Mesendoderm (in vitro differentiated cells): Measurements from ENCODE around the gene HIF3A.

Experiments
- DNase-seq: peaks from one replicate; pipeline ENCODE4 v3.0.0; 2013
- H2AK5ac ChIP-seq: 2 replicates; pipeline ENCODE4 v1.6.1; 2013; ENCODE audit warnings: low read length, inconsistent platforms
- H2BK120ac ChIP-seq: 2 replicates; pipeline ENCODE4 v1.6.1; 2013; ENCODE audit warnings: low read depth, mild to moderate bottlenecking, low read length, moderate library complexity, mixed read lengths
- H2BK15ac ChIP-seq: replicated peaks from 2 replicates; pipeline ENCODE4 v1.6.1; 2013; ENCODE audit warnings: low read depth, mild to moderate bottlenecking, moderate library complexity
- H2BK5ac ChIP-seq: 2 replicates; pipeline ENCODE4 v1.6.1; 2013; ENCODE audit warnings: low read length, inconsistent platforms
- H3K18ac ChIP-seq: 2 replicates; pipeline ENCODE4 v1.6.1; 2013; ENCODE audit warnings: mild to moderate bottlenecking, low read length, mixed read lengths
- H3K23ac ChIP-seq: one replicate; pipeline ENCODE4 v1.6.1; 2013; ENCODE audit warnings: low read length
- H3K27ac ChIP-seq: 2 replicates; pipeline ENCODE4 v1.5.1; 2013; ENCODE audit warnings: low read depth, mild to moderate bottlenecking, inconsistent platforms, low read length, moderate library complexity
- H3K27me3 ChIP-seq: 2 replicates; pipeline ENCODE4 v1.6.1; 2013; ENCODE audit warnings: low read length, control low read depth, mild to moderate bottlenecking, inconsistent platforms; ENCODE audit not compliant: insufficient read depth, poor library complexity
- H3K36me3 ChIP-seq: 2 replicates; pipeline ENCODE4 v1.6.1; 2013; ENCODE audit warnings: low read length, inconsistent platforms; ENCODE audit not compliant: control insufficient read depth, insufficient read depth
- H3K4ac ChIP-seq: one replicate; pipeline ENCODE4 v1.6.1; 2013; ENCODE audit warnings: low read depth, mild to moderate bottlenecking, low read length, moderate library complexity
- H3K4me1 ChIP-seq: 2 replicates; pipeline ENCODE4 v1.6.1; 2013; ENCODE audit warnings: low read depth, low read length, inconsistent platforms; ENCODE audit not compliant: control insufficient read depth
- H3K4me2 ChIP-seq: 2 replicates; pipeline ENCODE4 v1.6.1; 2013; ENCODE audit warnings: low read length
- H3K4me3 ChIP-seq: 2 replicates; pipeline ENCODE4 v1.5.1; 2013; ENCODE audit warnings: mild to moderate bottlenecking, low read length
- H3K56ac ChIP-seq: one replicate; pipeline ENCODE4 v1.6.1; 2013; ENCODE audit warnings: low read length
- H3K79me1 ChIP-seq: 2 replicates; pipeline ENCODE4 v1.6.1; 2013; ENCODE audit warnings: low read length, inconsistent platforms
- H3K79me2 ChIP-seq: 2 replicates; pipeline ENCODE4 v1.6.1; 2013; ENCODE audit warnings: mild to moderate bottlenecking, low read length; ENCODE audit not compliant: control insufficient read depth, insufficient read depth
- H3K9ac ChIP-seq: 2 replicates; pipeline ENCODE4 v1.6.1; 2013; ENCODE audit warnings: low read length, inconsistent platforms
- H4K5ac ChIP-seq: one replicate; pipeline ENCODE4 v1.6.1; 2013; ENCODE audit warnings: low read length
- H4K8ac ChIP-seq: one replicate; pipeline ENCODE4 v1.6.1; 2013; ENCODE audit warnings: low read depth, mild to moderate bottlenecking, control low read depth, low read length, moderate library complexity
- WGBS: extraction: QIAGEN DNeasy Blood & Tissue Kit; methylation state at CpG from one replicate; pipeline ENCODE4 v1.1.7; 2013; ENCODE audit warnings: low lambda C conversion rate, missing lambda C conversion rate; ENCODE audit not compliant: insufficient coverage; ENCODE audit errors: extremely low coverage; 5-methylcytosine and 5-hydroxymethylcytosine counted together

HIF3A gene

DNA sequence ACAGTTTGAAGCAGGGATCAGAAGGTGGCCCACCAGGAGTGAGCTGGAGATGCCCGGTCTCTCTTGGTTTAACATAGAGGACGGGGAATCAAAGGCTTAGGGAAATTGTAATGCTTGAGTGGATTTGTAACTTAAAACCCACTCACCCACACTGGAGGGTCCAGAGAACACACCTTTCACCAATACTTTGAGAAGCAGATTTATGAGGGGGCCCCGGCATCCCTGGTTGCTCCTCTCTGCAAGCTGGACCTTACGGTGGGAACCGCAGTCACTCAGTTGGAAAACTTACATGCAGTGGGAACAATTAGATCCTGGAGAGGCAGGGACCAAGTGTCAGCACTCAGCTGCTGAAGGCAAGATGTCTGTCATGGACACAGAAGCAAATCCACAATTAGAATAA is 70.6 kb downstream of the HIF3A start:
- H3K27me3 ChIP-seq: no peaks in the 10 kb centered on the region
- H3K79me1 ChIP-seq: peaks cover 19% of the 10 kb centered on the region
- H3K9ac ChIP-seq: no peak overlapping the region
- no peak overlapping the region for H4K8ac ChIP-seq
- no peak overlapping the region for H3K4me2 ChIP-seq
- H3K18ac ChIP-seq: no peak overlapping the region
- no CpG with 5 or more reads among the region's 5 CpGs for WGBS
- H3K79me2 ChIP-seq: peaks cover 24% of the 10 kb centered on the region
- H2BK15ac ChIP-seq: no peak overlapping the region
- H3K36me3 ChIP-seq: peaks cover 2% of the 10 kb centered on the region
- peaks cover 3% of the 10 kb centered on the region for H3K4me1 ChIP-seq
- DNase-seq: no peak
- no peak overlapping the region for H3K23ac ChIP-seq
- H3K56ac ChIP-seq: no peak overlapping the region
- no peak overlapping the region for H3K27ac ChIP-seq
- no peak overlapping the region for H3K4me3 ChIP-seq
- H4K5ac ChIP-seq: no peak overlapping the region
- no peak overlapping the region for H2AK5ac ChIP-seq
- no peak overlapping the region for H3K4ac ChIP-seq
- H2BK5ac ChIP-seq: no peak overlapping the region
- H2BK120ac ChIP-seq: no peak overlapping the region

DNA sequence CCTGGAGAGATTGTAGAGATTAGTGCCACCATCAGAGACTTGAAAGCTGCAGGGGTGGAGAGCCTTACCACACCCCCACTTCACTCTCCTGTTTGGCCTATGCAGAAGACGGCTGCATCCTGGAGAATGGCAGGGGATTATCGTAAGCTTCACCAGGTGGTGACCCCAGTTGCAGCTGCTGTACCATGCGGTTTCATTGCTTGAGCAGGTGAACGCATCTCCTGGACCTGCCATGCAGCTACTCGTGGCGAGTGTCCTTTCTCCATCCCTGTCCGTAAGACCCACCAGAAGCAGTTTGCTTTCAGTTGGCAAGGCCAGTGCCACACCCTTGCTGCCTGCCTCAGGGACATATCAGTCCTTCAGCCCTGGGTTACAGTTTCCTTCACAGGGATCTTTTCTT is 71.3 kb downstream of the HIF3A start:
- peaks cover 19% of the 10 kb centered on the region for H3K79me1 ChIP-seq
- no peak overlapping the region for H4K5ac ChIP-seq
- no peak for DNase-seq
- no peak overlapping the region for H3K9ac ChIP-seq
- H3K27ac ChIP-seq: no peak overlapping the region
- peaks cover 24% of the 10 kb centered on the region for H3K79me2 ChIP-seq
- no CpG with 5 or more reads among the region's 7 CpGs for WGBS
- no peak overlapping the region for H2BK5ac ChIP-seq
- peaks cover 2% of the 10 kb centered on the region for H3K36me3 ChIP-seq
- H4K8ac ChIP-seq: no peak overlapping the region
- H2BK120ac ChIP-seq: no peak overlapping the region
- no peak overlapping the region for H3K18ac ChIP-seq
- H3K4me1 ChIP-seq: peaks cover 8% of the 10 kb centered on the region
- no peak overlapping the region for H3K4ac ChIP-seq
- H2BK15ac ChIP-seq: no peak overlapping the region
- no peak overlapping the region for H3K23ac ChIP-seq
- H3K4me2 ChIP-seq: no peak overlapping the region
- no peak overlapping the region for H3K56ac ChIP-seq
- no peak overlapping the region for H3K4me3 ChIP-seq
- H3K27me3 ChIP-seq: no peaks in the 10 kb centered on the region
- H2AK5ac ChIP-seq: no peak overlapping the region

DNA sequence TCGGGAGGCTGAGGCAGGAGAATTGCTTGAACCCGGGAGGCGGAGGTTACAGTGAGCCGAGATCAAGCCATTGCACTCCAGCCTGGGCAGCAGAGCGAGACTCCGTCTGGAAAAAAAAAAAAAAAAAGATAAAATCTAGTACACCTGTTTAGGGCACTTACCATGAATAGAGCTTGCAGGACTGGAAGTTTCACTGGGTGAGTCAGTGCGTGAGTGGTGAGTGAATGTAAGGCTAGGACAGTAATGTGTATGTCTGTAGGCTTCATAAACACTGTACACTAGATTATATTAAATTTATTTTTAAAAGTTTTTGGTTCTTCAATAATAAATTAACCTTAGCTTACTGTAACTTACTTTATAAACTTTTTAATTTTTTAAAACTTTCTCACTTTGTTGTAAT is 73.0 kb downstream of the HIF3A start:
- Histone ChIP-seq H3K4me2 (no peak overlapping the region), H2BK5ac (no peak overlapping the region), H3K79me2 (peaks cover 31% of the 10 kb centered on the region), H4K5ac (no peak overlapping the region), H3K23ac (no peak overlapping the region), H2BK120ac (no peak overlapping the region), H4K8ac (no peak overlapping the region), H3K27me3 (no peaks in the 10 kb centered on the region), H2AK5ac (no peak overlapping the region), H3K56ac (no peak overlapping the region), H2BK15ac (no peak overlapping the region), H3K18ac (no peak overlapping the region), H3K79me1 (peaks cover 27% of the 10 kb centered on the region), H3K4me1 (peaks cover 16% of the 10 kb centered on the region), H3K9ac (no peak overlapping the region), H3K4ac (no peak overlapping the region), H3K4me3 (no peak overlapping the region), H3K36me3 (no peaks in the 10 kb centered on the region), H3K27ac (no peak overlapping the region)
- no CpG with 5 or more reads among the region's 7 CpGs for WGBS
- no peak for DNase-seq

DNA sequence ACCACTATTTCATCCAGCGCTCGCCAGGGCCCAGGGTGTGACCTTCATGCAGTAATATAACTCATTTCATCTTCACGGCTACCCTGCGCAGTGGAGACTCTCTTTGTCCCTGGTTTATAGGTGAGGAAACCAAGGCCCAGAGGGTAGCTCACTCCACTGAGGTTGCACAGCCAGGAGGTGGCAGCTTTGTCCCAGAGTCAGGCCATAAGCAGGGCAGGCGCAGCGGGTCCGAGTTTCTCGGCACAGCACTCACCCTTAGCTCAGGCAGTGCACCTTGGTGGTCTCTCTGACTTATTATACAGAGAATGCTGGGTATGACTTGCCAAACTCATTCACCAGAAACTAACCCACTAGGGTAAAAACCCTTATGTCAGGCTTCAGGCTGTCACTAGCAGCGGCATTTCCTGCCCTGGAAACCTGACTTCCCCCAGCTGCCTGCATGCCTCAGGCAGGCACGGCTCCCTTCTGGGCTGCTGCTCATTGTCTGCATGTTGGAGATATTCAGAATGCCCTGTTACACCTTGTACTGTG is 74.6 kb downstream of the HIF3A start:
- peak overlapping the region; percentile 43 for H3K56ac ChIP-seq
- H2BK120ac ChIP-seq: no peak overlapping the region
- H3K9ac ChIP-seq: peak overlapping the region; percentile 7
- H3K4me3 ChIP-seq: no peak overlapping the region
- H3K27ac ChIP-seq: no peak overlapping the region
- H4K5ac ChIP-seq: no peak overlapping the region
- no peak overlapping the region for H2BK5ac ChIP-seq
- H4K8ac ChIP-seq: no peak overlapping the region
- no peaks in the 10 kb centered on the region for H3K36me3 ChIP-seq
- no peak overlapping the region for H2BK15ac ChIP-seq
- no peak overlapping the region for H2AK5ac ChIP-seq
- peak; percentile 54 for DNase-seq
- no peak overlapping the region for H3K23ac ChIP-seq
- H3K27me3 ChIP-seq: no peaks in the 10 kb centered on the region
- peaks cover 28% of the 10 kb centered on the region for H3K79me2 ChIP-seq
- peaks cover 16% of the 10 kb centered on the region for H3K4me1 ChIP-seq
- H3K4ac ChIP-seq: no peak overlapping the region
- no peak overlapping the region for H3K4me2 ChIP-seq
- H3K79me1 ChIP-seq: peaks cover 29% of the 10 kb centered on the region
- H3K18ac ChIP-seq: peak overlapping the region; percentile 13
- no CpG with 5 or more reads among the region's 10 CpGs for WGBS

DNA sequence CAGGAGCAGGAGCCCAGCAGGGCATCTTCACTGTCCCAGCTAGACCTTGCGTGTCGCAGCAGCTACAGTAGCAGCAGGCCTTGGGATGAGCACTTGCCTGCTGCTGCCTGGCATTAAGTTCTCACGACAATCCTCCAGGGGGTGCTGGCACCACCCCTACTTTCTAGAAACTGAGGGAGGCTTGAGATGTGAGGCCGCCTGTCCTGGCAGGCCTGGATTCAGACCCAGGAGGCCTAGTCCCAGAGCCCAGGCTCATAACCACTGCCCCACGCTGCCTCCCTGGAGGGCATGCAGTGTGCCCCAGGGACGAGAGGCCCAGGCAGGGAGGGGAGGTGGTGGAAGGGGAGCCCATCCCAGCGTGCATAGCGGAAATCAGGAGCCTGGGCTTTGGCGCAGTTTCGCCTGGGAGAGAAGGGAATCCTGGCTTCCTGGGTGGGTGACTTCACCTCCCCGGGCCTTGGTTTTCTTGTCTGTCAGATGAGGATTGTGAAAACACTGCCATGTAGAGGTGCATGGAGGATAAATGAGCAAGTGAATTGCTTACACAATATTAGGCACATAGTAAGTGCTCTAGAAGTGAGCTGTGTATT is 76.2 kb downstream of the HIF3A start:
- H3K79me1 ChIP-seq: peaks cover 24% of the 10 kb centered on the region
- no peak overlapping the region for H2BK15ac ChIP-seq
- H2AK5ac ChIP-seq: peak overlapping the region; percentile 80
- peak; percentile 81 for DNase-seq
- H4K5ac ChIP-seq: no peak overlapping the region
- H3K4me2 ChIP-seq: peak overlapping the region; percentile 22
- H2BK120ac ChIP-seq: no peak overlapping the region
- H3K23ac ChIP-seq: peak overlapping the region; percentile 95
- H3K4ac ChIP-seq: peak overlapping the region; percentile 19
- H2BK5ac ChIP-seq: peak overlapping the region; percentile 83
- H3K18ac ChIP-seq: no peak overlapping the region
- no peaks in the 10 kb centered on the region for H3K27me3 ChIP-seq
- peaks cover 3% of the 10 kb centered on the region for H3K36me3 ChIP-seq
- H3K4me3 ChIP-seq: no peak overlapping the region
- peaks cover 22% of the 10 kb centered on the region for H3K79me2 ChIP-seq
- H3K4me1 ChIP-seq: peaks cover 16% of the 10 kb centered on the region
- H3K56ac ChIP-seq: peak overlapping the region; percentile 90
- H3K27ac ChIP-seq: peak overlapping the region; percentile 73
- H3K9ac ChIP-seq: peak overlapping the region; percentile 66
- WGBS: no CpG with 5 or more reads among the region's 11 CpGs
- H4K8ac ChIP-seq: no peak overlapping the region
